ENCODE data around the gene CARD6. TPM values are rescaled to one million over a fixed set of nuclear protein-coding genes. Genes with fewer than 3 reads are reported as not detected.

Gene CARD6
- total and polyA plus RNA-seq, 2 of the 8 experiments (the other 6 are each of a cell fraction or from before 2014, with no cell fraction given): 0.41 to 0.50 TPM

- Histone ChIP-seq H4K91ac (replicated peaks; ENCODE audit: insufficient read length, low read length) (no peak overlapping the region), H2BK12ac (ENCODE audit: low read depth, low read length) (no peak overlapping the region), H3K79me2 (ENCODE audit: control insufficient read depth in 1 of 2, insufficient read depth in 2 of 2, low read length in 2 of 2) (peaks cover 17 to 47% of the 10 kb centered on the region in 2 experiments), H2AFZ (ENCODE audit: low read length) (no peak overlapping the region), H3K4ac (replicated peaks; ENCODE audit: insufficient read length, low read depth, low read length) (no peak overlapping the region), H3K4me3 (ENCODE audit: extremely low read depth in 1 of 4, insufficient read depth in 2 of 4, low read depth in 3 of 4, low read length in 4 of 4) (peak overlapping the region in 1 of 4 experiments; percentile 85; a peak in 2 of 8 replicates), H3K79me1 (ENCODE audit: low read depth, low read length) (0 out of 2 replicates have a peak, but pooled peaks cover 2% of the 10 kb centered on the region), H3K18ac (ENCODE audit: extremely low read depth, low read length) (no peak overlapping the region), H2BK20ac (ENCODE audit: low read length) (no peak overlapping the region), H2BK5ac (ENCODE audit: low read depth, low read length) (no peak overlapping the region), H4K8ac (ENCODE audit: extremely low read depth, insufficient read depth, low read length) (no peak overlapping the region), H4K5ac (ENCODE audit: insufficient read length, low read depth, low read length) (no peak overlapping the region), H3K9ac (replicated peaks in 1 of 4; ENCODE audit: extremely low read depth in 1 of 4, low read depth in 3 of 4, low read length in 3 of 4) (peak overlapping the region in 1 of 4 experiments; percentile 40; a peak in 1 of 7 replicates), H3K14ac (ENCODE audit: insufficient read length) (no peak overlapping the region), H2AK5ac (ENCODE audit: low read depth, low read length) (no peak overlapping the region), H3K56ac (replicated peaks; ENCODE audit: insufficient read length, low read depth, low read length) (no peak overlapping the region), H2BK15ac (ENCODE audit: low read length) (no peak overlapping the region), H3K4me1 (replicated peaks in 1 of 4; ENCODE audit: control insufficient read depth in 3 of 4, insufficient read depth in 4 of 4, low read length in 3 of 4) (peaks cover 0 to 7% (median 1%) of the 10 kb centered on the region in 4 experiments; a peak in 2 of 7 replicates), H3K23me2 (ENCODE audit: low read depth, low read length) (peaks cover 8% of the 10 kb centered on the region), H3K27ac (ENCODE audit: low read depth, low read length) (no peak overlapping the region), H3K4me2 (ENCODE audit: insufficient read depth in 1 of 2, low read depth in 2 of 2, low read length in 2 of 2) (peak overlapping the region in 1 of 2 experiments; percentile 86; a peak in 2 of 4 replicates), H2BK120ac (replicated peaks; ENCODE audit: low read depth, low read length) (no peak overlapping the region), H4K20me1 (replicated peaks in 1 of 2; ENCODE audit: control insufficient read depth in 1 of 2, insufficient read depth in 2 of 2, low read length in 2 of 2) (peaks cover 11 to 31% of the 10 kb centered on the region in 2 experiments), H3K27me3 (replicated peaks in 1 of 4; ENCODE audit: control insufficient read depth in 3 of 4, extremely low read depth in 1 of 4, insufficient read depth in 3 of 4, low read length in 3 of 4) (no peaks in the 10 kb centered on the region), H3K9me3 (ENCODE audit: insufficient read depth in 2 of 2, low read depth in 1 of 2, low read length in 1 of 2) (no peaks in the 10 kb centered on the region), H3K23ac (ENCODE audit: insufficient read length) (no peak overlapping the region), H3K36me3 (ENCODE audit: control insufficient read depth in 2 of 4, insufficient read depth in 4 of 4, low read length in 3 of 4) (peaks cover 45 to 72% (median 68%) of the 10 kb centered on the region in 4 experiments)
- DNase-seq (ENCODE audit: low read depth in 1 of 2, low spot score in 2 of 2): no peak
- no peak for TF ChIP-seq SAP30 (IDR thresholded peaks at IDR 0.05; ENCODE audit: insufficient read depth, insufficient replicate concordance, low read length)
- TF ChIP-seq TAF1 (IDR thresholded peaks at IDR 0.05; ENCODE audit: low read depth, low read length): no peak
- TF ChIP-seq TCF12 (IDR thresholded peaks at IDR 0.05; ENCODE audit: low read depth, low read length): no peak
- TF ChIP-seq MAFK (IDR thresholded peaks at IDR 0.05; ENCODE audit: low read depth, low read length): no peak
- TF ChIP-seq CHD2 (IDR thresholded peaks at IDR 0.05; ENCODE audit: low read length): no peak
- no peak for TF ChIP-seq NANOG (IDR thresholded peaks at IDR 0.05; ENCODE audit: insufficient read depth, low read depth, low read length, poor library complexity, severe bottlenecking)
- TF ChIP-seq SRF (IDR thresholded peaks at IDR 0.05; ENCODE audit: low read depth, low read length): no peak
- WGBS, 2 experiments (ENCODE audit: extremely low coverage in 1 of 2, insufficient coverage in 1 of 2, insufficient read length in 1 of 2, insufficient replicate concordance in 2 of 2, low coverage in 1 of 2, low lambda C conversion rate in 2 of 2, missing lambda C conversion rate in 1 of 2): 87% methylated on average over 4 of the region's 4 CpGs; no CpG with 5 or more reads in 1 of the 2 experiments
- FAIRE-seq: no peak
- ChIA-PET CTCF (ENCODE audit: partially characterized antibody) (interaction anchor here (1.3 to 2.3 kb wide), 4 partner anchors 9 to 77 kb away, joined by 3 to 10 read pairs (median 4); partner anchors contain the start of gene TTC33), POLR2A (ENCODE audit: partially characterized antibody) (interaction anchor here (0.8 to 16.9 kb wide), 21 partner anchors 9 to 221 kb away, joined by 3 to 372 read pairs (median 4); partner anchors contain the start of gene CARD6)
These were observed 8.8 kb upstream of the CARD6 start for GRCh38 chr5:40832345-40832744.

Data from H1 (cell line).